Stomach (tissue), 8 donors: ENCODE measurements around the gene PCDHA13. TPM values are rescaled to one million over a fixed set of nuclear protein-coding genes. Genes with fewer than 3 reads are reported as not detected.

ENCODE experiments used
- polyA plus RNA-seq, 3 donors: library from polyadenylated mRNA; stranded (reverse); fragments of 200-250 nt; gene quantifications; one replicate each; pipeline ENCODE4 v1.2.3, GENCODE V29; 2013
- total RNA-seq, 5 donors: library from RNA; depleted of rRNA; stranded (reverse); fragments of >200 nt; gene quantifications; one replicate each; pipeline versions ENCODE4 v1.1.0 to v1.2.3, GENCODE V29; 2014 to 2016
- donor health status: healthy with polysubstance abuse.
- donor health status: Bipolar disorder and iron deficiency.
- donor health status: healthy.

PCDHA13 gene
- total and polyA plus RNA-seq, 8 donors: 0.14 to 4.3 (median 0.61) TPM; not detected in 3

Other genes starting within 250 kb of the PCDHA13 start
- 10 to 100 TPM in 4 of 5 donors, 1 to 10 TPM in 1; 8.5 to 99.8 (median 23.9) TPM for gene CD14, start 248.9 kb upstream of the PCDHA13 start, total RNA-seq
- 10 to 100 TPM; 17.0 to 45.6 (median 35.0) TPM for gene CD14, start 248.9 kb upstream of the PCDHA13 start, polyA plus RNA-seq
- 10 to 100 TPM in 2 of 5 donors, 1 to 10 TPM in 3; 4.0 to 40.8 (median 7.0) TPM for gene TMCO6, start 242.7 kb upstream of the PCDHA13 start, total RNA-seq
- 10 to 100 TPM in 1 of 3 donors, 1 to 10 TPM in 2; 6.8 to 15.5 (median 7.9) TPM for gene TMCO6, start 242.7 kb upstream of the PCDHA13 start, polyA plus RNA-seq
- 100 to 1,000 TPM in 1 of 5 donors, 10 to 100 TPM in 4; 28.6 to 171 (median 42.3) TPM for gene NDUFA2, start 234.5 kb upstream of the PCDHA13 start, total RNA-seq
- 100 to 1,000 TPM; 266 to 271 (median 271) TPM for gene NDUFA2, start 234.5 kb upstream of the PCDHA13 start, polyA plus RNA-seq
- 100 to 1,000 TPM in 1 of 5 donors, 10 to 100 TPM in 4; 69.4 to 155 (median 73.3) TPM for gene IK, start 234.3 kb upstream of the PCDHA13 start, total RNA-seq
- gene IK, start 234.3 kb upstream of the PCDHA13 start, polyA plus RNA-seq: 10 to 100 TPM; 53.1 to 68.7 (median 61.4) TPM
- 10 to 100 TPM; 20.7 to 51.0 (median 31.0) TPM for gene WDR55, start 217.2 kb upstream of the PCDHA13 start, total RNA-seq
- gene WDR55, start 217.2 kb upstream of the PCDHA13 start, polyA plus RNA-seq: 10 to 100 TPM; 13.8 to 19.6 (median 17.8) TPM
- 1 to 10 TPM in 2 of 5 donors, not detected in 3; 1.4 to 6.4 TPM for gene DND1, start 208.5 kb upstream of the PCDHA13 start, total RNA-seq
- gene DND1, start 208.5 kb upstream of the PCDHA13 start, polyA plus RNA-seq: 1 to 10 TPM in 1 of 3 donors, under 1 TPM in 1, not detected in 1; 0.50 to 1.5 TPM
- 100 to 1,000 TPM in 1 of 5 donors, 10 to 100 TPM in 4; 22.9 to 117 (median 50.3) TPM for gene HARS1, start 190.8 kb upstream of the PCDHA13 start, total RNA-seq
- gene HARS1, start 190.8 kb upstream of the PCDHA13 start, polyA plus RNA-seq: 10 to 100 TPM; 46.1 to 53.4 (median 51.3) TPM
- 100 to 1,000 TPM in 1 of 5 donors, 10 to 100 TPM in 4; 37.5 to 155 (median 58.5) TPM for gene HARS2, start 190.7 kb upstream of the PCDHA13 start, total RNA-seq
- gene HARS2, start 190.7 kb upstream of the PCDHA13 start, polyA plus RNA-seq: 10 to 100 TPM; 13.1 to 17.9 (median 17.4) TPM
- 100 to 1,000 TPM in 1 of 5 donors, 10 to 100 TPM in 4; 30.7 to 143 (median 44.8) TPM for gene ZMAT2, start 181.7 kb upstream of the PCDHA13 start, total RNA-seq
- gene ZMAT2, start 181.7 kb upstream of the PCDHA13 start, polyA plus RNA-seq: 10 to 100 TPM; 48.9 to 90.6 (median 58.2) TPM
- under 1 TPM in 1 of 5 donors, not detected in 4; 0.37 TPM for gene PCDHA1, start 96.0 kb upstream of the PCDHA13 start, total RNA-seq
- not detected for gene PCDHA1, start 96.0 kb upstream of the PCDHA13 start, polyA plus RNA-seq
- 1 to 10 TPM in 1 of 5 donors, under 1 TPM in 1, not detected in 3; 0.55 to 1.7 TPM for gene PCDHA2, start 87.3 kb upstream of the PCDHA13 start, total RNA-seq
- gene PCDHA2, start 87.3 kb upstream of the PCDHA13 start, polyA plus RNA-seq: not detected
- gene PCDHA3, start 81.1 kb upstream of the PCDHA13 start, total RNA-seq: 1 to 10 TPM in 1 of 5 donors, under 1 TPM in 2, not detected in 2; under 0.01 to 1.2 (median 0.55) TPM
- under 1 TPM in 2 of 3 donors, not detected in 1; 0.06 to 0.08 TPM for gene PCDHA3, start 81.1 kb upstream of the PCDHA13 start, polyA plus RNA-seq
- gene PCDHA4, start 75.1 kb upstream of the PCDHA13 start, total RNA-seq: 1 to 10 TPM in 4 of 5 donors, not detected in 1; 1.0 to 2.6 (median 1.5) TPM
- under 1 TPM in 2 of 3 donors, not detected in 1; 0.08 to 0.25 TPM for gene PCDHA4, start 75.1 kb upstream of the PCDHA13 start, polyA plus RNA-seq
- 10 to 100 TPM in 1 of 5 donors, not detected in 4; 21.9 TPM for gene PCDHA5, start 60.5 kb upstream of the PCDHA13 start, total RNA-seq
- gene PCDHA5, start 60.5 kb upstream of the PCDHA13 start, polyA plus RNA-seq: under 1 TPM in 2 of 3 donors, not detected in 1; 0.12 to 0.13 TPM
- 1 to 10 TPM in 1 of 5 donors, under 1 TPM in 2, not detected in 2; 0.14 to 1.2 (median 0.18) TPM for gene PCDHA6, start 54.2 kb upstream of the PCDHA13 start, total RNA-seq
- under 1 TPM in 2 of 3 donors, not detected in 1; 0.06 to 0.31 TPM for gene PCDHA6, start 54.2 kb upstream of the PCDHA13 start, polyA plus RNA-seq
- gene PCDHA7, start 47.9 kb upstream of the PCDHA13 start, total RNA-seq: 1 to 10 TPM in 1 of 5 donors, under 1 TPM in 1, not detected in 3; 0.92 to 1.4 TPM
- under 1 TPM in 1 of 3 donors, not detected in 2; 0.18 TPM for gene PCDHA7, start 47.9 kb upstream of the PCDHA13 start, polyA plus RNA-seq
- gene PCDHA8, start 40.9 kb upstream of the PCDHA13 start, total RNA-seq: under 1 TPM in 2 of 5 donors, not detected in 3; 0.18 to 0.29 TPM
- not detected for gene PCDHA8, start 40.9 kb upstream of the PCDHA13 start, polyA plus RNA-seq
- 1 to 10 TPM in 1 of 5 donors, under 1 TPM in 2, not detected in 2; 0.45 to 3.3 (median 0.73) TPM for gene PCDHA9, start 33.7 kb upstream of the PCDHA13 start, total RNA-seq
- gene PCDHA9, start 33.7 kb upstream of the PCDHA13 start, polyA plus RNA-seq: under 1 TPM in 1 of 3 donors, not detected in 2; 0.03 TPM
- gene PCDHA10, start 26.2 kb upstream of the PCDHA13 start, total RNA-seq: 10 to 100 TPM in 2 of 5 donors, 1 to 10 TPM in 1, under 1 TPM in 2; under 0.01 to 26.3 (median 2.0) TPM
- gene PCDHA10, start 26.2 kb upstream of the PCDHA13 start, polyA plus RNA-seq: under 1 TPM in 2 of 3 donors, not detected in 1; 0.03 to 0.12 TPM
- gene PCDHA11, start 13.2 kb upstream of the PCDHA13 start, total RNA-seq: 1 to 10 TPM in 1 of 5 donors, under 1 TPM in 1, not detected in 3; 0.45 to 1.1 TPM
- gene PCDHA11, start 13.2 kb upstream of the PCDHA13 start, polyA plus RNA-seq: under 1 TPM in 2 of 3 donors, not detected in 1; 0.03 to 0.19 TPM
- 1 to 10 TPM in 1 of 5 donors, under 1 TPM in 1, not detected in 3; 0.55 to 2.2 TPM for gene PCDHA12, start 6.8 kb upstream of the PCDHA13 start, total RNA-seq
- under 1 TPM in 1 of 3 donors, not detected in 2; 0.05 TPM for gene PCDHA12, start 6.8 kb upstream of the PCDHA13 start, polyA plus RNA-seq
- under 1 TPM in 1 of 5 donors, not detected in 4; 0.55 TPM for gene PCDHAC1, start 44.2 kb downstream of the PCDHA13 start, total RNA-seq
- gene PCDHAC1, start 44.2 kb downstream of the PCDHA13 start, polyA plus RNA-seq: under 1 TPM in 2 of 3 donors, not detected in 1; 0.03 to 0.15 TPM
- gene PCDHAC2, start 84.4 kb downstream of the PCDHA13 start, total RNA-seq: 1 to 10 TPM in 2 of 5 donors, under 1 TPM in 1, not detected in 2; 0.58 to 4.2 (median 2.6) TPM
- under 1 TPM in 2 of 3 donors, not detected in 1; 0.05 to 0.19 TPM for gene PCDHAC2, start 84.4 kb downstream of the PCDHA13 start, polyA plus RNA-seq
- under 1 TPM in 2 of 5 donors, not detected in 3; under 0.01 to 0.37 TPM for gene PCDHB1, start 169.2 kb downstream of the PCDHA13 start, total RNA-seq
- gene PCDHB1, start 169.2 kb downstream of the PCDHA13 start, polyA plus RNA-seq: under 1 TPM in 1 of 3 donors, not detected in 2; 0.03 TPM
- gene PCDHB2, start 212.5 kb downstream of the PCDHA13 start, total RNA-seq: 1 to 10 TPM in 1 of 5 donors, under 1 TPM in 1, not detected in 3; 0.43 to 3.3 TPM
- gene PCDHB2, start 212.5 kb downstream of the PCDHA13 start, polyA plus RNA-seq: 1 to 10 TPM in 1 of 3 donors, under 1 TPM in 2; 0.53 to 1.3 (median 0.61) TPM
- gene PCDHB3, start 218.3 kb downstream of the PCDHA13 start, total RNA-seq: 1 to 10 TPM in 1 of 5 donors, not detected in 4; 3.7 TPM
- under 1 TPM; 0.15 to 0.46 (median 0.31) TPM for gene PCDHB3, start 218.3 kb downstream of the PCDHA13 start, polyA plus RNA-seq
- 10 to 100 TPM in 1 of 5 donors, 1 to 10 TPM in 1, under 1 TPM in 2, not detected in 1; 0.45 to 15.9 (median 1.7) TPM for gene PCDHB4, start 239.7 kb downstream of the PCDHA13 start, total RNA-seq
- under 1 TPM; 0.15 to 0.38 (median 0.37) TPM for gene PCDHB4, start 239.7 kb downstream of the PCDHA13 start, polyA plus RNA-seq